SK-N-SH treated with all-trans-retinoic acid at 6 μM for 48 hours (cell line): ENCODE measurements around the gene KIF20A.

ENCODE experiments used
- ATAC-seq: fragments of 200-7000 bp; cut with Tn5 transposase; 3 replicates; pipeline ENCODE4 v1.9.1; 2020; ENCODE audit warnings: mild to moderate bottlenecking, moderate library complexity
- ARNTL ChIP-seq: fragments of 450-650 bp; formaldehyde crosslinking; IDR thresholded peaks from 2 replicates; pipeline ENCODE4 v1.5.0; 2020; ENCODE audit warnings: low read depth, mild to moderate bottlenecking, moderate library complexity, borderline replicate concordance
- BACH2 ChIP-seq: fragments of 250-450 bp; sonication (Bioruptor Pico); IDR thresholded peaks from 2 replicates; pipeline ENCODE4 v1.9.0; 2021; ENCODE audit warnings: mild to moderate bottlenecking, borderline replicate concordance
- CSDC2 ChIP-seq: fragments of 250-450 bp; sonication (Bioruptor Pico); IDR thresholded peaks from 2 replicates; pipeline ENCODE4 v1.5.0; 2020; ENCODE audit warnings: mild to moderate bottlenecking, moderate library complexity
- ISL1 ChIP-seq: fragments of 250-450 bp; sonication (Bioruptor Pico); IDR thresholded peaks from 2 replicates; pipeline ENCODE4 v2.1.2; 2022; ENCODE audit warnings: mild to moderate bottlenecking, moderate library complexity
- OSR1 ChIP-seq: fragments of 250-450 bp; sonication (Bioruptor Pico); IDR thresholded peaks from 2 replicates; pipeline ENCODE4 v1.8.0; 2022; ENCODE audit warnings: moderate library complexity, mild to moderate bottlenecking, inconsistent platforms
- PPARA ChIP-seq: fragments of 250-450 bp; sonication (Bioruptor Pico); IDR thresholded peaks from 2 replicates; pipeline ENCODE4 v1.5.0; 2020; ENCODE audit warnings: mild to moderate bottlenecking, borderline replicate concordance
- RARB ChIP-seq: fragments of 250-450 bp; sonication (Bioruptor Pico); IDR thresholded peaks from 2 replicates; pipeline ENCODE4 v1.8.0; 2021; ENCODE audit warnings: mild to moderate bottlenecking, moderate library complexity
- SNAI2 ChIP-seq: fragments of 250-450 bp; sonication (Bioruptor Pico); IDR thresholded peaks from 2 replicates; pipeline ENCODE4 v1.5.0; 2020; ENCODE audit warnings: mild to moderate bottlenecking, moderate library complexity
- TCF4 ChIP-seq: fragments of 250-450 bp; sonication (Bioruptor Pico); IDR thresholded peaks from 2 replicates; pipeline ENCODE4 v1.8.0; 2021; ENCODE audit warnings: mild to moderate bottlenecking, moderate library complexity, borderline replicate concordance
- TOX ChIP-seq: fragments of 250-450 bp; sonication (Bioruptor Pico); IDR thresholded peaks from 2 replicates; pipeline ENCODE4 v1.8.0; 2021; ENCODE audit warnings: mild to moderate bottlenecking, moderate library complexity, borderline replicate concordance
- ZC3H10 ChIP-seq: fragments of 250-450 bp; sonication (Bioruptor Pico); IDR thresholded peaks from 2 replicates; pipeline ENCODE4 v1.5.1; 2021; ENCODE audit warnings: mild to moderate bottlenecking, moderate library complexity
- ZFP30 ChIP-seq: fragments of 450-650 bp; formaldehyde crosslinking; IDR thresholded peaks from 2 replicates; pipeline ENCODE4 v1.5.0; 2022; ENCODE audit warnings: mild to moderate bottlenecking, moderate library complexity
- ZNF565 ChIP-seq: fragments of 450-650 bp; formaldehyde crosslinking; conservative IDR thresholded peaks from 2 replicates; pipeline ENCODE4 v1.5.0; 2020; ENCODE audit warnings: low read depth, mild to moderate bottlenecking, moderate library complexity
- ZNF70 ChIP-seq: fragments of 450-650 bp; formaldehyde crosslinking; IDR thresholded peaks from 2 replicates; pipeline ENCODE4 v1.5.0; 2020; ENCODE audit warnings: mild to moderate bottlenecking, moderate library complexity
- TF ChIP-seq, protein P1 (sequence below): fragments of 250-450 bp; sonication (Bioruptor Pico); IDR thresholded peaks from 2 replicates; pipeline ENCODE4 v1.8.0; 2020; ENCODE audit warnings: mild to moderate bottlenecking, moderate library complexity, borderline replicate concordance
- TF ChIP-seq, protein P2 (sequence below): fragments of 250-450 bp; sonication (Bioruptor Pico); IDR thresholded peaks from 2 replicates; pipeline ENCODE4 v1.5.1; 2020; ENCODE audit warnings: low read depth, mild to moderate bottlenecking, moderate library complexity
- TF ChIP-seq, protein P3 (sequence below): fragments of 250-450 bp; sonication (Bioruptor Pico); IDR thresholded peaks from 2 replicates; pipeline ENCODE4 v1.5.0; 2020; ENCODE audit warnings: mild to moderate bottlenecking, moderate library complexity
- TF ChIP-seq, protein P4 (sequence below): fragments of 250-450 bp; sonication (Bioruptor Pico); IDR thresholded peaks from 2 replicates; pipeline ENCODE4 v1.5.1; 2021; ENCODE audit warnings: mild to moderate bottlenecking, moderate library complexity
- TF ChIP-seq, protein P5 (sequence below): fragments of 250-450 bp; sonication (Bioruptor Pico); IDR thresholded peaks from 2 replicates; pipeline ENCODE4 v1.8.0; 2021; ENCODE audit warnings: low read depth, mild to moderate bottlenecking, moderate library complexity, borderline replicate concordance

KIF20A gene

DNA sequence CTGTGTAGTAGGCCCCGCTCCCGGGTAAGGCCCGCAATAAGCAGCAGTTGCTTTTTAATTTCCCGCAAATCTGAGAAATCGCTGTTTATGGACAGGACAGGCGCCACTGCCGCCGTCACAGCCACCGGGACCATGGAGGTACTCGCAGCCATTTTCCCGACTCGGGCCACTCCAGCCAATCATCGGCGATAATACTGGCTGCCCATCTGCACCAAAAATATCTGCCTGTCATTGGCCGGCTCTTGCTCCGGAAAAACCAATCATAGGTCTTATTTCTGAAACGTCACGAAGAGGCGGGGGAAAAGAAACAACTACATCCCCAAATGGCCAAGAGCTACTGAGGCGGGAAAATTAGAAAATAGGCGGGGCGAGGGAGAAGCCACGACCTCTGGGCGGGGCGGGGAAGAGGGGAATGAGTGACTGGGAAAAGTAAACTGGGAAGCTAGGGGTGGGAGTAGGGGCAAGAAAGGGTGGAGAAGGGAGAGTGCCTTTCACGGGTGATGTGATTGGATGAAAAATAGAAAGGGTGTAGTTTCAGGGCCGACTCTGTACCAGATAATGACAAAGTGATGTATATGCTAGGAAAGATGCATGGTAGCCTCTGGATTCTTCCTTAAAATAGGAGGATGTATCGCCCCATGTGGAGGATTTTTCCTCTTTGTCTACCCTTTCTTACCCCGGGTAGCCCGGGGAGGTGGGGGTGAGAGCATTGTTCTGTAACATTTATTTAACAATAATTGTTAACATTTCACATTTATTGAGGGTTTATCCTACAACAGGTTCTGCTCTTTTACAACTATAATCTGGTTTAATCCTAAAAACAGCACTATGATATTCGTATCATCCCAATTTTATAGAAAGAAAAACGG lies 34.5 kb downstream of the KIF20A start, which contains the start of gene CDC23 (continued):
- TF ChIP-seq, protein P1, sequence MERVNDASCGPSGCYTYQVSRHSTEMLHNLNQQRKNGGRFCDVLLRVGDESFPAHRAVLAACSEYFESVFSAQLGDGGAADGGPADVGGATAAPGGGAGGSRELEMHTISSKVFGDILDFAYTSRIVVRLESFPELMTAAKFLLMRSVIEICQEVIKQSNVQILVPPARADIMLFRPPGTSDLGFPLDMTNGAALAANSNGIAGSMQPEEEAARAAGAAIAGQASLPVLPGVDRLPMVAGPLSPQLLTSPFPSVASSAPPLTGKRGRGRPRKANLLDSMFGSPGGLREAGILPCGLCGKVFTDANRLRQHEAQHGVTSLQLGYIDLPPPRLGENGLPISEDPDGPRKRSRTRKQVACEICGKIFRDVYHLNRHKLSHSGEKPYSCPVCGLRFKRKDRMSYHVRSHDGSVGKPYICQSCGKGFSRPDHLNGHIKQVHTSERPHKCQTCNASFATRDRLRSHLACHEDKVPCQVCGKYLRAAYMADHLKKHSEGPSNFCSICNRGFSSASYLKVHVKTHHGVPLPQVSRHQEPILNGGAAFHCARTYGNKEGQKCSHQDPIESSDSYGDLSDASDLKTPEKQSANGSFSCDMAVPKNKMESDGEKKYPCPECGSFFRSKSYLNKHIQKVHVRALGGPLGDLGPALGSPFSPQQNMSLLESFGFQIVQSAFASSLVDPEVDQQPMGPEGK (CRISPR knock-in tag): no peak
- no peak for TF ChIP-seq PPARA (CRISPR knock-in tag)

DNA sequence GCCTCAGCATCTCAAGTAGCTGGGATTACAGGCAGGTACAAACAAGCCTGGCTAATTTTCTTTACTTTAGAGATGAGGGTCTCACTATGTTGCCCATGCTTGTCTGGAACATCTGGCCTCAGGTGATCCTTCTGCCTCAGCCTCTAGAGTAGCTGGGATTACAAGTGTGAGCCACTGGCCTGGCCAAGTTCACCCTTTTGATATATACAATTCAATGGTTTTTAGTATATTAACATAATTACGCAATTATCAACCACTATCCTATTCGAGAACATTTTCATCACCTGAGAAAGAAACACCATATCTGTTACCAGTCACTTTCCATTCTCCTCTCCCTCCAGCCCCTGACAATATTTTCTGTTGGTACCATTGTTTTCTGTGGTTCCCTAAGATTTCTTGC lies 37.9 kb downstream of the KIF20A start:
- TF ChIP-seq TOX (CRISPR knock-in tag) (no peak), ZC3H10 (no peak), ZFP30 (CRISPR knock-in tag) (no peak), OSR1 (CRISPR knock-in tag) (no peak), SNAI2 (CRISPR knock-in tag) (no peak), ISL1 (CRISPR knock-in tag) (no peak), ZNF70 (CRISPR knock-in tag) (no peak), CSDC2 (CRISPR knock-in tag) (no peak), TCF4 (CRISPR knock-in tag) (no peak), BACH2 (CRISPR knock-in tag) (no peak), ZNF565 (no peak), PPARA (CRISPR knock-in tag) (no peak), ARNTL (CRISPR knock-in tag) (no peak), RARB (no peak)
- TF ChIP-seq, protein P1 (CRISPR knock-in tag): no peak
- TF ChIP-seq, protein P2, sequence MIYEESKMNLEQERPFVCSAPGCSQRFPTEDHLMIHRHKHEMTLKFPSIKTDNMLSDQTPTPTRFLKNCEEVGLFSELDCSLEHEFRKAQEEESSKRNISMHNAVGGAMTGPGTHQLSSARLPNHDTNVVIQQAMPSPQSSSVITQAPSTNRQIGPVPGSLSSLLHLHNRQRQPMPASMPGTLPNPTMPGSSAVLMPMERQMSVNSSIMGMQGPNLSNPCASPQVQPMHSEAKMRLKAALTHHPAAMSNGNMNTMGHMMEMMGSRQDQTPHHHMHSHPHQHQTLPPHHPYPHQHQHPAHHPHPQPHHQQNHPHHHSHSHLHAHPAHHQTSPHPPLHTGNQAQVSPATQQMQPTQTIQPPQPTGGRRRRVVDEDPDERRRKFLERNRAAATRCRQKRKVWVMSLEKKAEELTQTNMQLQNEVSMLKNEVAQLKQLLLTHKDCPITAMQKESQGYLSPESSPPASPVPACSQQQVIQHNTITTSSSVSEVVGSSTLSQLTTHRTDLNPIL: no peak
- TF ChIP-seq, protein P3, sequence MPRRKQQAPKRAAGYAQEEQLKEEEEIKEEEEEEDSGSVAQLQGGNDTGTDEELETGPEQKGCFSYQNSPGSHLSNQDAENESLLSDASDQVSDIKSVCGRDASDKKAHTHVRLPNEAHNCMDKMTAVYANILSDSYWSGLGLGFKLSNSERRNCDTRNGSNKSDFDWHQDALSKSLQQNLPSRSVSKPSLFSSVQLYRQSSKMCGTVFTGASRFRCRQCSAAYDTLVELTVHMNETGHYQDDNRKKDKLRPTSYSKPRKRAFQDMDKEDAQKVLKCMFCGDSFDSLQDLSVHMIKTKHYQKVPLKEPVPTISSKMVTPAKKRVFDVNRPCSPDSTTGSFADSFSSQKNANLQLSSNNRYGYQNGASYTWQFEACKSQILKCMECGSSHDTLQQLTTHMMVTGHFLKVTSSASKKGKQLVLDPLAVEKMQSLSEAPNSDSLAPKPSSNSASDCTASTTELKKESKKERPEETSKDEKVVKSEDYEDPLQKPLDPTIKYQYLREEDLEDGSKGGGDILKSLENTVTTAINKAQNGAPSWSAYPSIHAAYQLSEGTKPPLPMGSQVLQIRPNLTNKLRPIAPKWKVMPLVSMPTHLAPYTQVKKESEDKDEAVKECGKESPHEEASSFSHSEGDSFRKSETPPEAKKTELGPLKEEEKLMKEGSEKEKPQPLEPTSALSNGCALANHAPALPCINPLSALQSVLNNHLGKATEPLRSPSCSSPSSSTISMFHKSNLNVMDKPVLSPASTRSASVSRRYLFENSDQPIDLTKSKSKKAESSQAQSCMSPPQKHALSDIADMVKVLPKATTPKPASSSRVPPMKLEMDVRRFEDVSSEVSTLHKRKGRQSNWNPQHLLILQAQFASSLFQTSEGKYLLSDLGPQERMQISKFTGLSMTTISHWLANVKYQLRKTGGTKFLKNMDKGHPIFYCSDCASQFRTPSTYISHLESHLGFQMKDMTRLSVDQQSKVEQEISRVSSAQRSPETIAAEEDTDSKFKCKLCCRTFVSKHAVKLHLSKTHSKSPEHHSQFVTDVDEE (CRISPR knock-in tag): no peak
- TF ChIP-seq, protein P4, sequence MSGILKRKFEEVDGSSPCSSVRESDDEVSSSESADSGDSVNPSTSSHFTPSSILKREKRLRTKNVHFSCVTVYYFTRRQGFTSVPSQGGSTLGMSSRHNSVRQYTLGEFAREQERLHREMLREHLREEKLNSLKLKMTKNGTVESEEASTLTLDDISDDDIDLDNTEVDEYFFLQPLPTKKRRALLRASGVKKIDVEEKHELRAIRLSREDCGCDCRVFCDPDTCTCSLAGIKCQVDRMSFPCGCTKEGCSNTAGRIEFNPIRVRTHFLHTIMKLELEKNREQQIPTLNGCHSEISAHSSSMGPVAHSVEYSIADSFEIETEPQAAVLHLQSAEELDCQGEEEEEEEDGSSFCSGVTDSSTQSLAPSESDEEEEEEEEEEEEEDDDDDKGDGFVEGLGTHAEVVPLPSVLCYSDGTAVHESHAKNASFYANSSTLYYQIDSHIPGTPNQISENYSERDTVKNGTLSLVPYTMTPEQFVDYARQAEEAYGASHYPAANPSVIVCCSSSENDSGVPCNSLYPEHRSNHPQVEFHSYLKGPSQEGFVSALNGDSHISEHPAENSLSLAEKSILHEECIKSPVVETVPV: no peak
- TF ChIP-seq, protein P5, sequence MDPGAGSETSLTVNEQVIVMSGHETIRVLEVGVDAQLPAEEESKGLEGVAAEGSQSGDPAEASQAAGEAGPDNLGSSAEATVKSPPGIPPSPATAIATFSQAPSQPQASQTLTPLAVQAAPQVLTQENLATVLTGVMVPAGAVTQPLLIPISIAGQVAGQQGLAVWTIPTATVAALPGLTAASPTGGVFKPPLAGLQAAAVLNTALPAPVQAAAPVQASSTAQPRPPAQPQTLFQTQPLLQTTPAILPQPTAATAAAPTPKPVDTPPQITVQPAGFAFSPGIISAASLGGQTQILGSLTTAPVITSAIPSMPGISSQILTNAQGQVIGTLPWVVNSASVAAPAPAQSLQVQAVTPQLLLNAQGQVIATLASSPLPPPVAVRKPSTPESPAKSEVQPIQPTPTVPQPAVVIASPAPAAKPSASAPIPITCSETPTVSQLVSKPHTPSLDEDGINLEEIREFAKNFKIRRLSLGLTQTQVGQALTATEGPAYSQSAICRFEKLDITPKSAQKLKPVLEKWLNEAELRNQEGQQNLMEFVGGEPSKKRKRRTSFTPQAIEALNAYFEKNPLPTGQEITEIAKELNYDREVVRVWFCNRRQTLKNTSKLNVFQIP (CRISPR knock-in tag): no peak
- no peak for ATAC-seq
